Breast epithelium (tissue), 3 donors: Measurements from ENCODE around the gene INPP5E.

Source experiments
- POLR2A ChIP-seq: fragments of 450-650 bp; IDR thresholded peaks from one replicate; pipeline ENCODE4 v1.6.1; 2016; ENCODE audit warnings: antibody characterized with exemption, mild to moderate bottlenecking, moderate library complexity
- TF ChIP-seq, protein P1 (sequence below), 3 donors: fragments of 450-650 bp; IDR thresholded peaks; one replicate each; pipeline ENCODE4 v1.5.1; 2016 to 2017; ENCODE audit warnings: antibody characterized with exemption in 3 of 3, mild to moderate bottlenecking in 3 of 3, moderate library complexity in 3 of 3

- TF ChIP-seq POLR2A = no peak
- TF ChIP-seq, protein P1, sequence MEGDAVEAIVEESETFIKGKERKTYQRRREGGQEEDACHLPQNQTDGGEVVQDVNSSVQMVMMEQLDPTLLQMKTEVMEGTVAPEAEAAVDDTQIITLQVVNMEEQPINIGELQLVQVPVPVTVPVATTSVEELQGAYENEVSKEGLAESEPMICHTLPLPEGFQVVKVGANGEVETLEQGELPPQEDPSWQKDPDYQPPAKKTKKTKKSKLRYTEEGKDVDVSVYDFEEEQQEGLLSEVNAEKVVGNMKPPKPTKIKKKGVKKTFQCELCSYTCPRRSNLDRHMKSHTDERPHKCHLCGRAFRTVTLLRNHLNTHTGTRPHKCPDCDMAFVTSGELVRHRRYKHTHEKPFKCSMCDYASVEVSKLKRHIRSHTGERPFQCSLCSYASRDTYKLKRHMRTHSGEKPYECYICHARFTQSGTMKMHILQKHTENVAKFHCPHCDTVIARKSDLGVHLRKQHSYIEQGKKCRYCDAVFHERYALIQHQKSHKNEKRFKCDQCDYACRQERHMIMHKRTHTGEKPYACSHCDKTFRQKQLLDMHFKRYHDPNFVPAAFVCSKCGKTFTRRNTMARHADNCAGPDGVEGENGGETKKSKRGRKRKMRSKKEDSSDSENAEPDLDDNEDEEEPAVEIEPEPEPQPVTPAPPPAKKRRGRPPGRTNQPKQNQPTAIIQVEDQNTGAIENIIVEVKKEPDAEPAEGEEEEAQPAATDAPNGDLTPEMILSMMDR (IDR thresholded peaks at IDR 0.05) = no peak
These were observed 1.7 kb downstream of the INPP5E start for GRCh38 chr9:136437839-136438547.
